Endothelial cell of umbilical vein (primary cell): ENCODE measurements around the gene CYBA. TPM values are rescaled to one million over a fixed set of nuclear protein-coding genes. Genes with fewer than 3 reads are reported as not detected.

ENCODE experiments used
- BruUV-seq: library from RNA; stranded (reverse); fragments of 400-500 nt; replicated peaks from 2 replicates; lab custom pipeline; 2021; lab: Mats Ljungman, UMichigan
- CTCF ChIA-PET: fragments of 300-600, 350-600 bp; sonication (Branson Sonifier 250); formaldehyde crosslinking; loops from one replicate; lab custom pipeline; 2021; ENCODE audit warnings: antibody characterized with exemption, inconsistent platforms; lab: Charles Lee
- POLR2A ChIA-PET: fragments of 300-600, 350-600 bp; sonication (Branson Sonifier 250); formaldehyde crosslinking; loops from one replicate; lab custom pipeline; 2021; ENCODE audit warnings: antibody characterized with exemption, inconsistent platforms; lab: Charles Lee
- DNase-seq: peaks from one replicate; pipeline ENCODE4 v3.0.0-alpha.2; 2011; ENCODE audit warnings: low read depth, low spot score
- FAIRE-seq: peaks from 2 replicates; lab custom pipeline; 2011; peaks lifted over from hg19 to GRCh38; lab: Jason Lieb, UNC
- H2AFZ ChIP-seq: 2 replicates; pipeline ENCODE4 v1.6.0; 2012; ENCODE audit warnings: low read depth, low read length, control low read depth, inconsistent platforms
- H3K27ac ChIP-seq: 2 replicates; pipeline ENCODE4 v1.5.1; 2011; ENCODE audit warnings: low read depth, mild to moderate bottlenecking, control low read depth, low read length, moderate library complexity; ENCODE audit not compliant: insufficient read depth
- H3K27me3 ChIP-seq, 2 experiments: 2 replicates each; pipeline versions ENCODE4 v1.6.0 to v1.6.1; 2011; ENCODE audit warnings: low read length in 2 of 2, mixed read lengths in 1 of 2; ENCODE audit not compliant: control insufficient read depth in 2 of 2, insufficient read depth in 2 of 2
- H3K36me3 ChIP-seq, 2 experiments: 2 replicates in 1 of 2; 3 replicates in 1 of 2; pipeline ENCODE4 v1.5.1; 2011; ENCODE audit warnings: low read length in 2 of 2, mild to moderate bottlenecking in 1 of 2, moderate library complexity in 1 of 2; ENCODE audit not compliant: control insufficient read depth in 2 of 2, insufficient read depth in 2 of 2; ENCODE audit errors: extremely low read depth in 1 of 2
- H3K4me1 ChIP-seq: 3 replicates; pipeline ENCODE4 v1.5.1; 2011; ENCODE audit warnings: mild to moderate bottlenecking, low read length; ENCODE audit not compliant: control insufficient read depth, insufficient read depth; ENCODE audit errors: extremely low read depth
- H3K4me2 ChIP-seq: 2 replicates; pipeline ENCODE4 v1.6.1; 2011; ENCODE audit warnings: low read length, control low read depth, mixed read lengths; ENCODE audit not compliant: insufficient read depth
- H3K4me3 ChIP-seq, 3 experiments: fragments of 200-600 bp in 1 of 3; sonication (generic), shearing (Covaris generic) in 1 of 3; replicated peaks in 1 of 3; 2 replicates each; pipeline ENCODE4 v1.5.1; 2011 to 2016; ENCODE audit warnings: control low read depth in 3 of 3, low read length in 3 of 3, mild to moderate bottlenecking in 2 of 3, inconsistent platforms in 1 of 3, low read depth in 1 of 3, moderate library complexity in 1 of 3; ENCODE audit not compliant: insufficient read depth in 1 of 3
- H3K79me2 ChIP-seq: 2 replicates; pipeline ENCODE4 v1.6.0; 2012; ENCODE audit warnings: low read length, inconsistent platforms; ENCODE audit not compliant: control insufficient read depth, insufficient read depth
- H3K9ac ChIP-seq: replicated peaks from 2 replicates; pipeline ENCODE3; 2011; ENCODE audit warnings: low read length, control low read depth; ENCODE audit not compliant: insufficient read depth; ENCODE audit errors: extremely low read depth
- H3K9me1 ChIP-seq: replicated peaks from 3 replicates; pipeline ENCODE4 v1.6.0; 2011; ENCODE audit warnings: mild to moderate bottlenecking, low read length; ENCODE audit not compliant: control insufficient read depth, insufficient read depth; ENCODE audit errors: extremely low read depth
- H3K9me3 ChIP-seq: replicated peaks from 2 replicates; pipeline ENCODE4 v1.5.1; 2012; ENCODE audit warnings: low read length, inconsistent platforms; ENCODE audit not compliant: control insufficient read depth, insufficient read depth
- H4K20me1 ChIP-seq: replicated peaks from 2 replicates; pipeline ENCODE3; 2011; ENCODE audit warnings: mild to moderate bottlenecking, low read length; ENCODE audit not compliant: control insufficient read depth, insufficient read depth; ENCODE audit errors: extremely low read depth
- CTCF ChIP-seq, 2 donors: IDR thresholded peaks; 1 replicate in 1 of 2; 2 replicates in 1 of 2; pipeline ENCODE4 v1.5.1; 2011; ENCODE audit warnings: low read length in 2 of 2, mild to moderate bottlenecking in 2 of 2, moderate library complexity in 2 of 2, control low read depth in 1 of 2, inconsistent platforms in 1 of 2, low read depth in 1 of 2; ENCODE audit not compliant: insufficient read depth in 1 of 2; ENCODE audit errors: extremely low read depth in 1 of 2
- EZH2 ChIP-seq: IDR thresholded peaks from 2 replicates; pipeline ENCODE4 v1.6.1; 2012; ENCODE audit warnings: borderline replicate concordance, low read depth, mild to moderate bottlenecking, moderate library complexity, low read length, inconsistent platforms; ENCODE audit not compliant: severe bottlenecking
- FOS ChIP-seq: IDR thresholded peaks from 2 replicates; pipeline ENCODE4 v1.6.1; 2011; ENCODE audit warnings: mild to moderate bottlenecking, low read length, moderate library complexity, borderline replicate concordance; ENCODE audit not compliant: insufficient read depth
- GATA2 ChIP-seq: IDR thresholded peaks from 2 replicates; pipeline ENCODE4 v1.7.0; 2011; ENCODE audit warnings: low read depth, mild to moderate bottlenecking, moderate library complexity, mixed read lengths, low read length; ENCODE audit not compliant: insufficient read length, insufficient read depth
- JUN ChIP-seq: IDR thresholded peaks from 2 replicates; pipeline ENCODE4 v1.6.1; 2011; ENCODE audit warnings: borderline replicate concordance, low read depth; ENCODE audit not compliant: insufficient read length, insufficient read depth
- MAX ChIP-seq: IDR thresholded peaks from 2 replicates; pipeline ENCODE4 v1.6.1; 2011; ENCODE audit not compliant: insufficient read depth, insufficient read length
- MYC ChIP-seq: IDR thresholded peaks from one replicate; pipeline ENCODE4 v1.6.1; 2011; ENCODE audit warnings: mild to moderate bottlenecking, low read depth, low read length
- POLR2A ChIP-seq: IDR thresholded peaks from 2 replicates; pipeline ENCODE4 v1.6.1; 2012; ENCODE audit warnings: low read depth, mild to moderate bottlenecking, control low read depth, low read length
- POLR2AphosphoS5 ChIP-seq: IDR thresholded peaks from 2 replicates; pipeline ENCODE4 v1.6.1; 2012; ENCODE audit warnings: low read depth, mild to moderate bottlenecking, control low read depth, low read length, moderate library complexity; ENCODE audit not compliant: insufficient read depth
- dilution Hi-C: fragments of 300-500 bp; cut with MboI; formaldehyde crosslinking; loops from one replicate; pipeline ENCODE4 v1.15.0; 2019; ENCODE audit warnings: low sequenced_read_pairs; ENCODE audit not compliant: extremely low pct_ligation_motif_present
- intact Hi-C: fragments of 100-400 bp; cut with micrococcal nuclease; formaldehyde crosslinking; loops from one replicate; pipeline ENCODE4 v1.10.0; 2022
- polyA plus RNA-seq, 4 experiments: library from polyadenylated mRNA; depleted of rRNA in 3 of 4; stranded (reverse) in 3 of 4; unstranded in 1 of 4; fragments of >200 nt; gene quantifications; 2 replicates each; pipeline versions ENCODE4 v1.2.1 to v1.2.3, GENCODE V29; 2011 to 2012; ENCODE audit warnings: missing spikeins in 1 of 4
- total RNA-seq: library from RNA; stranded (reverse); gene quantifications from 2 replicates; pipeline ENCODE4 v1.2.3, GENCODE V29; 2021

Gene CYBA
- total and polyA plus RNA-seq, 2 donors (not counting 3 experiments of a cell fraction or from before 2014, with no cell fraction given): 37.0 to 77.3 TPM

- CTCF ChIA-PET: no interaction called here
- Histone ChIP-seq H3K27ac (no peak overlapping the region), H3K79me2 (peaks cover 4% of the 10 kb centered on the region), H3K4me3 (no peak overlapping the region), H2AFZ (no peak overlapping the region), H4K20me1 (no peaks in the 10 kb centered on the region), H3K4me1 (peaks cover 16% of the 10 kb centered on the region), H3K9ac (no peak overlapping the region), H3K9me3 (no peaks in the 10 kb centered on the region), H3K36me3 (no peaks in the 10 kb centered on the region), H3K27me3 (no peaks in the 10 kb centered on the region), H3K9me1 (no peaks in the 10 kb centered on the region), H3K4me2 (no peak overlapping the region)
- no TSS peak for BruUV-seq
- FAIRE-seq (peak; percentile 37), DNase-seq (no peak)
- TF ChIP-seq POLR2A (no peak), FOS (no peak), CTCF (IDR thresholded peaks at IDR 0.05; ENCODE audit: extremely low read depth in 1 of 2, insufficient read depth in 1 of 2, low read depth in 1 of 2, low read length in 2 of 2) (peak in 1 of 2 donors; percentile 20), MAX (no peak), MYC (no peak), POLR2AphosphoS5 (no peak)
- intact Hi-C loops: no loop called here
- dilution Hi-C loops: no loop called here
- POLR2A ChIA-PET: no interaction called here
Measured at GRCh38 chr16:88667461-88667860, 16.6 kb upstream of the CYBA start.

GRCh38 chr16:88665570-88665969 is 14.7 kb upstream of the CYBA start:
- POLR2A ChIA-PET: no interaction called here
- H4K20me1 ChIP-seq: no peaks in the 10 kb centered on the region
- no peak for DNase-seq
- BruUV-seq: no TSS peak
- no peak for TF ChIP-seq FOS
- TF ChIP-seq CTCF (IDR thresholded peaks at IDR 0.05; ENCODE audit: extremely low read depth in 1 of 2, insufficient read depth in 1 of 2, low read depth in 1 of 2, low read length in 2 of 2): no peak
- no peak for TF ChIP-seq POLR2AphosphoS5
- no peak for TF ChIP-seq POLR2A
- TF ChIP-seq MYC: no peak
- TF ChIP-seq EZH2: no peak
- TF ChIP-seq MAX: no peak
- no peak for TF ChIP-seq JUN
- TF ChIP-seq GATA2: no peak
- no peaks in the 10 kb centered on the region for H3K27me3 ChIP-seq
- no peaks in the 10 kb centered on the region for H3K9me1 ChIP-seq
- no peak overlapping the region for H2AFZ ChIP-seq
- H3K9ac ChIP-seq: no peak overlapping the region
- FAIRE-seq: peak; percentile 4
- CTCF ChIA-PET: interaction anchor here (1.2 to 1.8 kb wide), 3 partner anchors 10 to 39 kb away, joined by 3 to 8 read pairs (median 5); no protein-coding TSS in a partner anchor
- dilution Hi-C loops (no loop called here), intact Hi-C loops (no loop called here)
- peaks cover 20% of the 10 kb centered on the region for H3K79me2 ChIP-seq
- peaks cover 20% of the 10 kb centered on the region for H3K4me1 ChIP-seq
- no peak overlapping the region for H3K4me3 ChIP-seq
- H3K9me3 ChIP-seq: no peaks in the 10 kb centered on the region
- no peaks in the 10 kb centered on the region for H3K36me3 ChIP-seq
- no peak overlapping the region for H3K27ac ChIP-seq
- no peak overlapping the region for H3K4me2 ChIP-seq
